HCT116 (cell line): Measurements from ENCODE around the gene ZFP92. TPM values are rescaled to one million over a fixed set of nuclear protein-coding genes. Genes with fewer than 3 reads are reported as not detected.

Source experiments
- ATAC-seq: fragments of 200-7000 bp; cut with Tn5 transposase; 2 replicates; pipeline ENCODE4 v1.9.1; 2020; ENCODE audit warnings: mild to moderate bottlenecking, moderate library complexity
- BruUV-seq: library from RNA; stranded (reverse); fragments of 400-500 nt; replicated peaks from 2 replicates; lab custom pipeline; 2021; lab: Mats Ljungman, UMichigan
- CTCF ChIA-PET: fragments of 300-600 bp; sonication (Branson Sonifier 250); formaldehyde crosslinking; loops from one replicate; lab custom pipeline; 2021; ENCODE audit warnings: antibody characterized with exemption; lab: Charles Lee
- POLR2A ChIA-PET: fragments of 300-600, 350-600 bp; sonication (Branson Sonifier 250); formaldehyde crosslinking; loops from one replicate; lab custom pipeline; 2021; ENCODE audit warnings: antibody characterized with exemption; lab: Charles Lee
- RAD21 ChIA-PET, 2 experiments: fragments of 300-600 bp; sonication (Branson Sonifier 250); formaldehyde crosslinking; loops; one replicate each; lab custom pipeline; 2023; ENCODE audit warnings: low total read pairs in 2 of 2; ENCODE audit not compliant: uncharacterized antibody in 2 of 2, unreplicated experiment in 2 of 2, low non-redundant PET in 1 of 2; lab: Charles Lee
- DNase-seq: peaks from one replicate; pipeline ENCODE4 v3.0.0-alpha.2; 2010; ENCODE audit warnings: low read depth, low spot score
- H2AFZ ChIP-seq: fragments of 200-600 bp; shearing (Covaris generic), sonication (generic); 2 replicates; pipeline ENCODE4 v1.6.1; 2017; ENCODE audit warnings: low read depth, mixed run types, mixed read lengths, antibody characterized with exemption, low read length; ENCODE audit not compliant: poor library complexity, severe bottlenecking
- H3K27ac ChIP-seq: 2 replicates; pipeline ENCODE4 v1.5.1; 2012; ENCODE audit warnings: low read depth, low read length
- H3K27me3 ChIP-seq: fragments of 200-600 bp; sonication (generic); 2 replicates; pipeline ENCODE4 v1.6.1; 2016; ENCODE audit warnings: mixed run types, low read length, mixed read lengths; ENCODE audit not compliant: insufficient read depth
- H3K36me3 ChIP-seq, 2 experiments: fragments of 200-500 bp in 1 of 2; fragments of 200-600 bp in 1 of 2; sonication (Bioruptor generic) in 1 of 2; sonication (generic) in 1 of 2; 2 replicates each; pipeline versions ENCODE4 v1.5.1 to v1.6.1; 2014 to 2016; ENCODE audit warnings: low read length in 2 of 2, inconsistent platforms in 1 of 2, mixed read lengths in 1 of 2, mixed run types in 1 of 2; ENCODE audit not compliant: insufficient read depth in 2 of 2, control insufficient read depth in 1 of 2
- H3K4me1 ChIP-seq, 2 experiments: fragments of 200-600 bp in 1 of 2; sonication (generic) in 1 of 2; 2 replicates each; pipeline versions ENCODE4 v1.5.1 to v1.6.1; 2012 to 2017; ENCODE audit warnings: low read length in 2 of 2, inconsistent platforms in 1 of 2, mild to moderate bottlenecking in 1 of 2, mixed read lengths in 1 of 2, mixed run types in 1 of 2, moderate library complexity in 1 of 2; ENCODE audit not compliant: insufficient read depth in 2 of 2, control insufficient read depth in 1 of 2
- H3K4me2 ChIP-seq: fragments of 200-600 bp; sonication (generic); 2 replicates; pipeline ENCODE4 v1.6.1; 2017; ENCODE audit warnings: mixed run types, low read length, mixed read lengths
- H3K4me3 ChIP-seq, 2 experiments: fragments of 200-600 bp in 1 of 2; sonication (generic) in 1 of 2; replicated peaks in 1 of 2; 2 replicates each; pipeline ENCODE4 v1.5.1; 2011 to 2016; ENCODE audit warnings: low read length in 2 of 2, control low read depth in 1 of 2, low read depth in 1 of 2, mild to moderate bottlenecking in 1 of 2, mixed read lengths in 1 of 2, mixed run types in 1 of 2
- H3K79me2 ChIP-seq: fragments of 200-600 bp; sonication (generic); 2 replicates; pipeline ENCODE4 v1.6.1; 2017; ENCODE audit warnings: mild to moderate bottlenecking, mixed run types, low read length, moderate library complexity, mixed read lengths; ENCODE audit not compliant: insufficient read depth
- H3K9ac ChIP-seq: fragments of 200-600 bp; sonication (generic); 2 replicates; pipeline ENCODE4 v1.6.1; 2016; ENCODE audit warnings: low read length, mixed read lengths
- H3K9me2 ChIP-seq: fragments of 200-600 bp; sonication (generic), shearing (Covaris generic); 2 replicates; pipeline ENCODE4 v1.6.1; 2017; ENCODE audit warnings: mixed run types, mild to moderate bottlenecking, moderate library complexity; ENCODE audit not compliant: insufficient read depth
- H3K9me3 ChIP-seq, 2 experiments: fragments of 200-500 bp in 1 of 2; fragments of 200-600 bp in 1 of 2; sonication (Bioruptor generic) in 1 of 2; sonication (generic) in 1 of 2; 2 replicates each; pipeline ENCODE4 v1.6.1; 2014 to 2017; ENCODE audit warnings: low read length in 2 of 2, mixed read lengths in 2 of 2, inconsistent platforms in 1 of 2, low read depth in 1 of 2, mild to moderate bottlenecking in 1 of 2, mixed run types in 1 of 2, moderate library complexity in 1 of 2; ENCODE audit not compliant: control insufficient read depth in 1 of 2, insufficient read depth in 1 of 2
- H4K20me1 ChIP-seq: fragments of 200-600 bp; sonication (generic), shearing (Covaris generic); 2 replicates; pipeline ENCODE4 v1.6.1; 2017; ENCODE audit warnings: mixed run types, mild to moderate bottlenecking, moderate library complexity; ENCODE audit not compliant: insufficient read depth
- CBX3 ChIP-seq: IDR thresholded peaks from 2 replicates; pipeline ENCODE4 v1.6.1; 2012; ENCODE audit warnings: low read depth
- CTCF ChIP-seq, 3 experiments: fragments of 200-600 bp in 1 of 3; sonication (generic) in 1 of 3; IDR thresholded peaks in 2 of 3; conservative IDR thresholded peaks in 1 of 3; 2 replicates each; pipeline ENCODE4 v1.5.1; 2012 to 2017; ENCODE audit warnings: low read depth in 2 of 3, low read length in 2 of 3, antibody characterized with exemption in 1 of 3, borderline replicate concordance in 1 of 3, control low read depth in 1 of 3, mild to moderate bottlenecking in 1 of 3, mixed read lengths in 1 of 3, mixed run types in 1 of 3, moderate library complexity in 1 of 3; ENCODE audit not compliant: insufficient read depth in 1 of 3
- EZH2 ChIP-seq: fragments of 200-600 bp; sonication (generic); IDR thresholded peaks from 2 replicates; pipeline ENCODE4 v1.6.1; 2017; ENCODE audit warnings: antibody characterized with exemption, mixed run types
- FOSL1 ChIP-seq: IDR thresholded peaks from 2 replicates; pipeline ENCODE4 v1.6.1; 2012; ENCODE audit warnings: low read depth
- RAD21 ChIP-seq: IDR thresholded peaks from 2 replicates; pipeline ENCODE4 v1.6.1; 2012; ENCODE audit warnings: low read depth, mild to moderate bottlenecking
- SP1 ChIP-seq: IDR thresholded peaks from 2 replicates; pipeline ENCODE4 v1.6.1; 2012; ENCODE audit warnings: low read depth
- TCF7L2 ChIP-seq: IDR thresholded peaks from 2 replicates; pipeline ENCODE4 v1.7.0; 2011; ENCODE audit warnings: borderline replicate concordance, inconsistent platforms; ENCODE audit not compliant: insufficient read depth, insufficient read length; ENCODE audit errors: extremely low read depth
- YY1 ChIP-seq: IDR thresholded peaks from 2 replicates; pipeline ENCODE4 v1.6.1; 2011; ENCODE audit warnings: low read length, low read depth, moderate library complexity, mild to moderate bottlenecking; ENCODE audit not compliant: insufficient replicate concordance; ENCODE audit errors: extremely low read depth
- ZNF274 ChIP-seq: fragments of 200-500 bp; sonication (Bioruptor generic); IDR thresholded peaks from 2 replicates; pipeline ENCODE4 v1.6.1; 2014; ENCODE audit warnings: mild to moderate bottlenecking, low read depth, low read length, inconsistent platforms
- intact Hi-C: fragments of 100-400 bp; cut with micrococcal nuclease; formaldehyde crosslinking; loops from 2 replicates; pipeline ENCODE4 v1.10.0; 2022
- total RNA-seq: library from RNA; stranded (reverse); gene quantifications from one replicate; pipeline ENCODE4 v1.2.1, GENCODE V29; 2021; ENCODE audit not compliant: unreplicated experiment

Gene ZFP92
- total RNA-seq, 1 experiment from 2014 or later: not detected

GRCh38 chrX:153446636-153446936 is 35.3 kb downstream of the ZFP92 start:
- no peak overlapping the region for H3K4me3 ChIP-seq
- H3K79me2 ChIP-seq: no peaks in the 10 kb centered on the region
- H3K9ac ChIP-seq: no peak overlapping the region
- no peaks in the 10 kb centered on the region for H3K27me3 ChIP-seq
- ATAC-seq (no peak), DNase-seq (no peak)
- H4K20me1 ChIP-seq: no peaks in the 10 kb centered on the region
- H3K36me3 ChIP-seq: no peaks in the 10 kb centered on the region
- no peak overlapping the region for H3K4me2 ChIP-seq
- no peak overlapping the region for H2AFZ ChIP-seq
- intact Hi-C loops: no loop called here
- peaks cover 0 to 7% of the 10 kb centered on the region in 2 experiments; a peak in 1 of 4 replicates for H3K4me1 ChIP-seq
- H3K9me2 ChIP-seq: no peaks in the 10 kb centered on the region
- no peaks in the 10 kb centered on the region for H3K9me3 ChIP-seq
- ChIA-PET POLR2A (no interaction called here), RAD21 (no interaction called here), CTCF (no interaction called here)
- TF ChIP-seq TCF7L2 (no peak), CTCF (IDR thresholded peaks at IDR 0.05 in 2 of 3, conservative IDR thresholded peaks at IDR 0.05 in 1 of 3; ENCODE audit: borderline replicate concordance in 1 of 3, insufficient read depth in 1 of 3, low read depth in 2 of 3, low read length in 2 of 3) (no peak), YY1 (no peak), CBX3 (no peak), FOSL1 (no peak), SP1 (no peak), ZNF274 (no peak), RAD21 (no peak), EZH2 (no peak)
- no peak overlapping the region for H3K27ac ChIP-seq
- no TSS peak for BruUV-seq
